ENCODE results near the gene HLA-DMA.

Gene HLA-DMA

DNA sequence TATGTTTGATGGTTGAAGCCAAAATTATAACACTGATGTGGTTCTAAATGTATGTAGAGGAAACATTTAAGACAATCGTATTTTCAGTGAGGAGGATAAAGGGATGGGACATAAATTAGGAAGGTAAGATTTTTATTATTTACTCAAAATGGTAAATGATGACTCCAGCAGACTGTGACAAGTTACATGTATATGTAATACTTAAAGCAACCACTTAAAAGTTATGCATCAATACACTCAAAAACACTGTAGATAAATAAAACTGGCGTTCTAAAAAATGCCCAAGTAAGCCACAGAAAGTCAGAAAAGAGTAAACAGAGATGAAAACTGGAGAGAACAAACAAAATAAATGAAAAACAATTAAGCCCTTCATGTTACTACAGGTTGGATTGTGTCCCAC is 30.8 kb downstream of the HLA-DMA start:
- no peak for DNase-seq

DNA sequence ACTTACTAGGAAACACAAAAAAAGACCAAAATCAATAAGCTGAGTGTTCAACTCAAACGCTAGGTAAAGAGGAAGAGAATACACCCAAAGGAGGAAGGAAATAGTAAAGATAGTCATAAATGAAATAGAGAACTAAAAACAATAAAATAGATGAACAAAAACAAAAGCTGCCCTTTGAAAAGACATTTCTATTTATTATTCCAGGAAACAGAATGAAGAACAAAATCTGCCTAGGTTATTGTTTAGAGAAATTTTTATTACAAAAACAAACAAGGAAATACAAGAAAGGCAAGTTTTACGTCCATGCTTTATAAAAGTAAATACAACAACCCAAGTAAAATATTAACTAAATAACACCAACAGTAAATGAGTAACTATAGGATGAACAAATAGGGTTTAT is 32.2 kb downstream of the HLA-DMA start:
- no peak for DNase-seq

DNA sequence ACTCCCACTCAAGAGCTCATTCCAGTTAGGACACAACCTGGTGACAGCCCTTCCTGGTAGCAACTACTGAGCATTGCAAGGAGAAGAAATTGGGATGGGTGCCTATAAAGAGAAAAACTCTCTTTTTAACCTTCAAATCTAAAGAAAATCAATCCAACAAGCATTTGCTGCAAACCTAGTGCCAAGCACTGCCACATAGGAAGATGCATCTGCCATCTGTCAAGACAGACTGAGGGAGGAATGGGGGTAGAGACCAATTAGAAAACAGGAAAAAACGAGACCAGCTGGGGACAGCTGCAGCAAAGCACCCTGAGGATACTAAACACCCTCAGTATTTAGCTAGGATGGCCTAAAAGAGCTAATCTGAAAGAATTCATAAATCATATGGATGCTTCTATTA is 39.9 kb downstream of the HLA-DMA start:
- DNase-seq, result no peak

DNA sequence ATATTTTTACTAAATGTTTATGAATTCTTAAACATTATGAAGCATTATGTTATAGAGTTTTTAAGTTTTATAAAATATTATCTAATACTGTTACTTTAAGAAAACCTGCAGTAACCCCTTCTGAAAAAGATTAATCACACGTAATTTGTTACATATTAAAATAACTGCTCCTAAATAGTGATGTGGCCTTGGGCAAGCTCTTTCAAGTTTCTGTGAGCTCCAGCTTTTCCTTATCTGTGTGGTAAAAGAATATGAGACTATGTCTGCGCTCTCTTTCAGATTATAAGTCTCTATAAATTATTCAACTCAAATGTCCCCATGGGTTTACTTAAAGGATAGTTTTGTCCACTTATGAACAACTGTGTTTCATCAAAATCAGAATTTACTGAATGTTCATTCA is 44.0 kb downstream of the HLA-DMA start:
- DNase-seq, result no peak

DNA sequence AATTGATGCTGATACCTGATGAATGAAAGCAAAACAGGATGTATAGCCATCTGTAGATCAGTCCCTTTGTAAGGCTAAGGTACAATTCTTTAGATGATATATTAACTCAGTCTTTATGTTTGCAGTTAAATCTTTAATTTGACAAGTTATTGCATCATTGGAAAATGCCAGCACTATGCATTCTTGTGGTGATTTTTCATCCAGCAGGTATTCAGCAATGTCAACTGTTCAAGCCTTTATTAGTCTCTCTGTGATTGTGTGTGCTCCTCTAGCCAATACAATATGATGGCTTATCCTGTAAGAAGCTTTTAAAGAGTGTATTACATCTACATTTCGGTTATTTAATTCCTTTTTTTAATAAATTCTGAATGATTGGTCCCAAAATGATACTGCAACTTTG is 46.4 kb downstream of the HLA-DMA start:
- no peak for DNase-seq

DNA sequence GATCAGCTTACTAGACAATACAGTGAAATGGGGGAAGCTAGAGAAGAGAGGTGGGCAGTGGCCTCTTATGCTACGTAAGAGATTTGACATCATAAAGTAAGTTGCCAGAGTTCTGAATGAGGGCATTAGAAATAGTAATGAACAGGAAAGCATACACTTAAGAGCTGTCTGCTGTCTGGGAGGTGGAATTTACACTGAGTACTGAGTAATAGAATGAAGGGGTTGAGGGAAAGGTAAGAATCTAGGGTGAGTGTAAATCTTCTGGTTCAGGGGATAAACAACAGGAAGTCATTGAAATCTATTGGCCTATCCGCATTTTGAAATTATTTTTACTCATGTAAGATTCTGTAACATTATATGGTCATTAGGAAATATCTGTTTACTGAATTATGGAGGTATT is 47.8 kb downstream of the HLA-DMA start:
- DNase-seq, result no peak

DNA sequence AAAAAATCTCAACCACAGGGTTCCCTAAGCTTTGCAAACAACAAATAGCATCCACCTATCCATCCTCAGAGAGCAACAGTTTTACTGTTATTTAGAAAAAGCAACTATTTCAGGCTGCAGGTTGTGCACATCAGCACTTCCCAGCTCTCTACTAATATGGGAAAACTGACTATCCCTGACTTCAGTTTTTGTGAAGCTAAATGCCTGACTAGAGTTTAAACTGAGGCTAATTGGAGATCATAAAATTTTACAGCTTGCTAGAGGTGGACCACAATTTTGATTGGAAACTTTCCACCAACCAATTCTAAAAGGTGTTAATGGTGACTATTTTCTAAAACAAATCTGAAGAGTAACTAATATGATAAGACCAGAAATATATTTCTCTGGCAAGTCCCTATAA is 48.9 kb downstream of the HLA-DMA start:
- no peak for DNase-seq

All from stimulated activated naive CD4-positive, alpha-beta T cell treated with Interleukin-2 at 50 U/mL for 16 hours (primary cell).